NT2/D1 (cell line): ENCODE measurements around the gene LRRC38.

Experiments
- SUZ12 ChIP-seq: IDR thresholded peaks from 2 replicates; pipeline ENCODE4 v1.6.1; 2011; ENCODE audit not compliant: insufficient read length, insufficient read depth; ENCODE audit errors: extremely low read depth
- YY1 ChIP-seq: IDR thresholded peaks from 2 replicates; pipeline ENCODE4 v1.6.1; 2011; ENCODE audit not compliant: insufficient read length, insufficient read depth
- ZNF274 ChIP-seq: IDR thresholded peaks from 2 replicates; pipeline ENCODE4 v1.6.1; 2011; ENCODE audit warnings: mild to moderate bottlenecking, low read depth, low read length

GRCh38 chr1:13535227-13535626 is 21.4 kb upstream of the LRRC38 start:
- TF ChIP-seq YY1: no peak
- TF ChIP-seq ZNF274: no peak
- no peak for TF ChIP-seq SUZ12
